ENCODE data around the gene BST1. TPM values are rescaled to one million over a fixed set of nuclear protein-coding genes. Genes with fewer than 3 reads are reported as not detected.

Gene BST1
- total and polyA plus RNA-seq, 10 donors = 3.8 to 54.3 (median 15.4) TPM

DNA sequence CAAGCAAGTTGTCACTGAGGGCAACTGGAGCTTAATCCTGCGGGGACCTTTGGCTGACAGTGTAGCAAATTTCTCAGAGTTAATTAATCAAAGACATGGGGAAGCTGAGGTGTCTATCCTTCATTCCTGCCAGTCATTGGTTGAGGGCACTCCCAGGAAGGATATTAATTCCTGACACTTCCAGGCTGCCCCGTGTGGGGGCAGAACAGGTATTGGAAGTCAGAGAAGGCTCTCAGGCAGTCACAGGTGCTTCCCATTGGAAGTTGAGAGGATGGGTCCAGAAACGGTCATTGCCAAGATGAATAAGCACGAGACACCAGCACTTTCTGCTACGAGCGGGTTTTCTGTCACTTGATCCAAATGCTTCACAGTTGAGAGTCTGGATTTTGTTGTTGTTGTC is 46.1 kb downstream of the BST1 start:
- WGBS, 5 donors = 77 to 86% (median 82%) methylated on average over 6 of the region's 6 CpGs
- H3K27ac ChIP-seq = no peak overlapping the region
- intact Hi-C loops (cut with DNase I; ENCODE audit: low total_unique reads) = no loop called here
- TF ChIP-seq POLR2A (IDR thresholded peaks at IDR 0.05) = no peak
- TF ChIP-seq, protein P1, sequence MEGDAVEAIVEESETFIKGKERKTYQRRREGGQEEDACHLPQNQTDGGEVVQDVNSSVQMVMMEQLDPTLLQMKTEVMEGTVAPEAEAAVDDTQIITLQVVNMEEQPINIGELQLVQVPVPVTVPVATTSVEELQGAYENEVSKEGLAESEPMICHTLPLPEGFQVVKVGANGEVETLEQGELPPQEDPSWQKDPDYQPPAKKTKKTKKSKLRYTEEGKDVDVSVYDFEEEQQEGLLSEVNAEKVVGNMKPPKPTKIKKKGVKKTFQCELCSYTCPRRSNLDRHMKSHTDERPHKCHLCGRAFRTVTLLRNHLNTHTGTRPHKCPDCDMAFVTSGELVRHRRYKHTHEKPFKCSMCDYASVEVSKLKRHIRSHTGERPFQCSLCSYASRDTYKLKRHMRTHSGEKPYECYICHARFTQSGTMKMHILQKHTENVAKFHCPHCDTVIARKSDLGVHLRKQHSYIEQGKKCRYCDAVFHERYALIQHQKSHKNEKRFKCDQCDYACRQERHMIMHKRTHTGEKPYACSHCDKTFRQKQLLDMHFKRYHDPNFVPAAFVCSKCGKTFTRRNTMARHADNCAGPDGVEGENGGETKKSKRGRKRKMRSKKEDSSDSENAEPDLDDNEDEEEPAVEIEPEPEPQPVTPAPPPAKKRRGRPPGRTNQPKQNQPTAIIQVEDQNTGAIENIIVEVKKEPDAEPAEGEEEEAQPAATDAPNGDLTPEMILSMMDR (IDR thresholded peaks at IDR 0.05 in 8 of 11, conservative IDR thresholded peaks at IDR 0.05 in 3 of 11) = no peak
- no peak for TF ChIP-seq POLR2AphosphoS5 (IDR thresholded peaks at IDR 0.05)
- peaks cover 0 to 15% (median 9%) of the 10 kb centered on the region in 6 donors for H3K4me1 ChIP-seq
- no peak overlapping the region for H3K4me3 ChIP-seq
- peaks cover 0 to 9% (median 0%) of the 10 kb centered on the region in 8 donors for H3K9me3 ChIP-seq
- H3K36me3 ChIP-seq = no peaks in the 10 kb centered on the region
- no peak for DNase-seq
- no peaks in the 10 kb centered on the region for H3K27me3 ChIP-seq (replicated peaks in 1 of 7)

DNA sequence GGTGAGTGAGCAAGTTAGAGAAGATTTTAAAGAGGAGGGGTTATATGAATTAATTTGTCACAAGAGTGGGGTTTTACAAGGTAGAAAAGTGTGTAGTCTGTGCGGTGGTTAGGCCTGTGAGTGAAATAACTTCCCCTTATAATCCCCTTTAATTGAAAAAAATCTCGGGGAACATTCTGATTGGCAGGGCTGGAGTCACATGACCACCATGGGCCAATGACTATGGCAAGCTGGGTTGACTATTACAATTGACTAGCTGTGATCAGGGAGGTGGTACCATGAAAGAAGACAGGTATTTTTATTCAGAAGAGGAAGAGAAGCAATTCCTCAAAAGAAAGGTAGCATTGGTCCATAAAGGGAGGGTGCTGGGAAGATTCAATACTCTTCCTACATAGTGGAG is 48.3 kb downstream of the BST1 start:
- no peak for DNase-seq
- H3K27me3 ChIP-seq (replicated peaks in 1 of 7) = no peaks in the 10 kb centered on the region
- TF ChIP-seq, protein P1 (IDR thresholded peaks at IDR 0.05 in 8 of 11, conservative IDR thresholded peaks at IDR 0.05 in 3 of 11) = no peak
- no peak for TF ChIP-seq POLR2AphosphoS5 (IDR thresholded peaks at IDR 0.05)
- no peak for TF ChIP-seq POLR2A (IDR thresholded peaks at IDR 0.05)
- no peak overlapping the region for H3K27ac ChIP-seq
- peaks cover 8 to 37% (median 30%) of the 10 kb centered on the region in 6 donors for H3K4me1 ChIP-seq
- H3K4me3 ChIP-seq = no peak overlapping the region
- intact Hi-C loops (cut with DNase I; ENCODE audit: low total_unique reads) = no loop called here
- H3K36me3 ChIP-seq = no peaks in the 10 kb centered on the region
- peaks cover 0 to 6% (median 0%) of the 10 kb centered on the region in 8 donors for H3K9me3 ChIP-seq
- WGBS, 5 donors = 93 to 100% (median 95%) methylated on average over 2 of the region's 2 CpGs

DNA sequence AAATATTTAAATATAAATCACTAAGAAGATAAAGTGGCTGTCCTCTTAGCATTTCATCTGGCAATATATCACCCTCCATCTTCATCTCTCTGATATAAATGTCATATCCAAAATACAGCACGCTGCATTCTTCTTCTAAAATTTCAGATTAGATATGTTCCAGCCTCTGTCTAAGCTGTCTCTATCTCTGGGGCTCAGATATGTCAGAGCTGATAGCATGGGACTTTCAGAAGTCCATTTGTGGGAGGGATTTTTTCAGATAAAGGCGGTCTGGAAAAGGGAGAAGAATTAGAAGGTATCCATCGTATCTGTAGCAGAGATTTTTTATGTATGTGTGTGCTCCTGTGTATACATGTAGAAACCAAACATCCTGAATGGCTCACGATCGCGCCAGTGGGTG is 50.2 kb downstream of the BST1 start:
- peak overlapping the region in 6 of 8 donors; percentile 39 to 70 (median 62) for H3K27ac ChIP-seq

DNA sequence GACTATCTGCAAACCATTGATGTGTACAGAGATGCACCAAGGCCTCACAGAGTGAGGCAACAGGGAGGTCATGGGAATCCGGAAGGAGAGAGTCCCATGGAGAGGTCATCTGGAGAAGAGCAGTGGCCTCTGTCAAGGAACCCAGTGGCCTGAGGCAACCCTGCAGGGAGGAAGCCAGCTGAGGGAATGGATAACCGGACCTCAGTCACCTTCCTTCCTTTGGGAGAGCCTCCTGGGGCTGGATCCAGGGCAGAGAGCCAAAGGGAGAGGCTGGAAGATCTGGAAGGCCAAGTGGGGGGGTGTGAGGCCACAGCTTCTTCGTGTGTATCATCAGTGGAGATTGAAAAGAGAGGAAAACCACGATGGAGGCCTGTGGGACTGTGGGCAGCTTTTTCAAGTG is 50.9 kb downstream of the BST1 start:
- H3K4me1 ChIP-seq = peaks cover 21 to 56% (median 45%) of the 10 kb centered on the region in 6 donors
- peak overlapping the region in 7 of 8 donors; percentile 24 to 71 (median 65) for H3K27ac ChIP-seq
- 25 to 29% (median 26%) methylated on average over 4 of the region's 4 CpGs for WGBS, 5 donors
- no peak overlapping the region for H3K4me3 ChIP-seq
- H3K36me3 ChIP-seq = no peaks in the 10 kb centered on the region
- no peaks in the 10 kb centered on the region for H3K27me3 ChIP-seq (replicated peaks in 1 of 7)
- intact Hi-C loops (cut with DNase I; ENCODE audit: low total_unique reads) = no loop called here
- DNase-seq = peak; percentile 83
- no peaks in the 10 kb centered on the region for H3K9me3 ChIP-seq
- TF ChIP-seq, protein P1 (IDR thresholded peaks at IDR 0.05 in 8 of 11, conservative IDR thresholded peaks at IDR 0.05 in 3 of 11) = no peak
- TF ChIP-seq POLR2AphosphoS5 (IDR thresholded peaks at IDR 0.05) (peak; percentile 32 to 89 (median 88)), POLR2A (IDR thresholded peaks at IDR 0.05) (no peak)

More for the DNA sequence above, 50.2 kb downstream of the BST1 start:
- no peak for DNase-seq
- TF ChIP-seq POLR2A (IDR thresholded peaks at IDR 0.05) = no peak
- peaks cover 21 to 56% (median 45%) of the 10 kb centered on the region in 6 donors for H3K4me1 ChIP-seq
- 75 to 86% (median 80%) methylated on average over 6 of the region's 6 CpGs for WGBS, 5 donors
- no peaks in the 10 kb centered on the region for H3K36me3 ChIP-seq
- no peaks in the 10 kb centered on the region for H3K27me3 ChIP-seq (replicated peaks in 1 of 7)
- no peaks in the 10 kb centered on the region for H3K9me3 ChIP-seq
- no peak overlapping the region for H3K4me3 ChIP-seq
- intact Hi-C loops (cut with DNase I; ENCODE audit: low total_unique reads) = no loop called here

All from spleen (tissue), 11 donors.